GM23338 (cell line): Measurements from ENCODE around the gene TFPI2. TPM values are rescaled to one million over a fixed set of nuclear protein-coding genes. Genes with fewer than 3 reads are reported as not detected.

ENCODE experiments used
- ATAC-seq: fragments of 200-7000 bp; cut with Tn5 transposase; 3 replicates; pipeline ENCODE4 v1.9.1; 2020
- DNase-seq: peaks from one replicate; pipeline ENCODE4 v3.0.0-alpha.2; 2015; ENCODE audit warnings: low spot score
- H2AFZ ChIP-seq: fragments of 200-600 bp; sonication (generic); 2 replicates; pipeline ENCODE4 v1.8.0; 2016; ENCODE audit warnings: antibody characterized with exemption, mild to moderate bottlenecking, moderate library complexity
- H3F3A ChIP-seq: fragments of 200-600 bp; sonication (generic); replicated peaks from 2 replicates; pipeline ENCODE4 v1.8.0; 2017; ENCODE audit warnings: antibody characterized with exemption, mixed run types, low read depth
- H3K27ac ChIP-seq: fragments of 200-600 bp; sonication (generic); 2 replicates; pipeline ENCODE4 v1.6.1; 2016; ENCODE audit warnings: low read depth
- H3K27me3 ChIP-seq: fragments of 200-600 bp; sonication (generic); 2 replicates; pipeline ENCODE4 v1.8.0; 2016; ENCODE audit warnings: mild to moderate bottlenecking, mixed run types, moderate library complexity; ENCODE audit not compliant: insufficient read depth
- H3K36me3 ChIP-seq: fragments of 200-600 bp; sonication (generic); 2 replicates; pipeline ENCODE4 v1.8.0; 2016; ENCODE audit warnings: mild to moderate bottlenecking; ENCODE audit not compliant: insufficient read depth
- H3K4me1 ChIP-seq: fragments of 200-600 bp; sonication (generic); 2 replicates; pipeline ENCODE4 v1.8.0; 2016; ENCODE audit warnings: mild to moderate bottlenecking, moderate library complexity; ENCODE audit not compliant: insufficient read depth
- H3K4me2 ChIP-seq: fragments of 200-600 bp; sonication (generic); 2 replicates; pipeline ENCODE4 v1.7.1; 2017; ENCODE audit warnings: mixed run types
- H3K4me3 ChIP-seq: fragments of 200-600 bp; sonication (generic); 2 replicates; pipeline ENCODE4 v1.6.1; 2016; ENCODE audit warnings: mixed run types
- H3K79me2 ChIP-seq: fragments of 200-600 bp; sonication (generic); replicated peaks from 2 replicates; pipeline ENCODE4 v1.8.0; 2017; ENCODE audit warnings: mild to moderate bottlenecking; ENCODE audit not compliant: insufficient read depth
- H3K9me2 ChIP-seq: fragments of 200-600 bp; sonication (generic); 2 replicates; pipeline ENCODE4 v1.8.0; 2017; ENCODE audit not compliant: insufficient read depth
- H4K20me1 ChIP-seq: fragments of 200-600 bp; sonication (generic); replicated peaks from 2 replicates; pipeline ENCODE4 v1.8.0; 2017; ENCODE audit warnings: mild to moderate bottlenecking; ENCODE audit not compliant: insufficient read depth
- H3K27ac Mint-ChIP-seq: 2 replicates; pipeline ENCODE4 v1.8.0; 2020; ENCODE audit warnings: inconsistent platforms, mild to moderate bottlenecking, moderate library complexity, mixed read lengths
- H3K27me3 Mint-ChIP-seq: 3 replicates; pipeline ENCODE4 v1.8.0; 2022; ENCODE audit warnings: low read depth, mild to moderate bottlenecking, moderate library complexity, mixed read lengths, inconsistent platforms; ENCODE audit not compliant: insufficient read depth, poor library complexity
- H3K36me3 Mint-ChIP-seq: 3 replicates; pipeline ENCODE4 v1.8.0; 2021; ENCODE audit warnings: low read depth, mild to moderate bottlenecking, inconsistent platforms, moderate library complexity, mixed read lengths
- H3K4me1 Mint-ChIP-seq: 3 replicates; pipeline ENCODE4 v1.8.0; 2020; ENCODE audit warnings: mild to moderate bottlenecking, inconsistent platforms, mixed read lengths
- H3K4me3 Mint-ChIP-seq: 3 replicates; pipeline ENCODE4 v1.8.0; 2021; ENCODE audit warnings: moderate library complexity, mild to moderate bottlenecking, inconsistent platforms, mixed read lengths
- H3K9me3 Mint-ChIP-seq: 3 replicates; pipeline ENCODE4 v1.8.0; 2020; ENCODE audit warnings: moderate library complexity, mild to moderate bottlenecking, inconsistent platforms, mixed read lengths
- CTCF ChIP-seq, 2 experiments: fragments of 200-600 bp in 1 of 2; sonication (generic) in 1 of 2; conservative IDR thresholded peaks; 2 replicates each; pipeline versions ENCODE4 v1.5.1 to v1.6.1; 2016 to 2017; ENCODE audit warnings: antibody characterized with exemption in 2 of 2, low read depth in 2 of 2, mild to moderate bottlenecking in 2 of 2, moderate library complexity in 1 of 2
- ETS1 ChIP-seq: IDR thresholded peaks from 2 replicates; pipeline ENCODE4 v1.6.1; 2016; ENCODE audit warnings: antibody characterized with exemption
- EZH2phosphoT487 ChIP-seq: fragments of 200-600 bp; sonication (generic); IDR thresholded peaks from one replicate; pipeline ENCODE4 v1.8.1; 2018; ENCODE audit warnings: antibody characterized with exemption; ENCODE audit not compliant: unreplicated experiment
- JUNB ChIP-seq: IDR thresholded peaks from one replicate; pipeline ENCODE4 v1.6.1; 2016; ENCODE audit warnings: antibody characterized with exemption; ENCODE audit not compliant: unreplicated experiment
- NANOG ChIP-seq: IDR thresholded peaks from 2 replicates; pipeline ENCODE4 v1.6.1; 2016; ENCODE audit warnings: antibody characterized with exemption, borderline replicate concordance
- POLR2AphosphoS5 ChIP-seq: IDR thresholded peaks from 2 replicates; pipeline ENCODE4 v1.6.1; 2016; ENCODE audit warnings: antibody characterized with exemption, low read depth
- REST ChIP-seq: IDR thresholded peaks from one replicate; pipeline ENCODE4 v1.6.1; 2018; ENCODE audit warnings: antibody characterized with exemption; ENCODE audit not compliant: unreplicated experiment
- STAT1 ChIP-seq: IDR thresholded peaks from one replicate; pipeline ENCODE4 v1.6.1; 2016; ENCODE audit warnings: antibody characterized with exemption; ENCODE audit not compliant: unreplicated experiment
- ZNF114 ChIP-seq: fragments of 250-450 bp; sonication (Bioruptor Pico); IDR thresholded peaks from 2 replicates; pipeline ENCODE4 v1.5.0; 2020; ENCODE audit warnings: mild to moderate bottlenecking, moderate library complexity
- ZNF462 ChIP-seq: fragments of 250-450 bp; sonication (Bioruptor Pico); IDR thresholded peaks from 2 replicates; pipeline ENCODE4 v1.5.0; 2020; ENCODE audit warnings: mild to moderate bottlenecking, moderate library complexity
- polyA plus RNA-seq: library from polyadenylated mRNA; unstranded; fragments of >200 nt; fragmentation: Nextera tagmentation; extraction: Ambion mirVana; gene quantifications from 2 replicates; pipeline ENCODE4 v1.2.1, GENCODE V29; 2016
- total RNA-seq: library from RNA; depleted of rRNA; stranded (reverse); fragments of >200 nt; shearing (Covaris generic); gene quantifications from 2 replicates; pipeline ENCODE4 v1.2.3, GENCODE V29; 2014

Gene TFPI2
- total and polyA plus RNA-seq, 2 experiments from 2014 or later: 13.3 to 18.1 TPM

- no peak overlapping the region for H3K4me2 ChIP-seq
- no peaks in the 10 kb centered on the region for H3K9me2 ChIP-seq
- H3F3A ChIP-seq: no peaks in the 10 kb centered on the region
- H3K27me3 ChIP-seq: no peaks in the 10 kb centered on the region
- H4K20me1 ChIP-seq: no peaks in the 10 kb centered on the region
- Mint-ChIP-seq H3K27ac (no peak overlapping the region), H3K4me1 (no peaks in the 10 kb centered on the region), H3K36me3 (no peaks in the 10 kb centered on the region), H3K9me3 (no peaks in the 10 kb centered on the region), H3K27me3 (no peaks in the 10 kb centered on the region), H3K4me3 (no peak overlapping the region)
- no peak for TF ChIP-seq ZNF114 (CRISPR knock-in tag)
- DNase-seq (no peak), ATAC-seq (no peak)
- no peaks in the 10 kb centered on the region for H3K36me3 ChIP-seq
- no peak overlapping the region for H3K27ac ChIP-seq
- no peak overlapping the region for H2AFZ ChIP-seq
- no peaks in the 10 kb centered on the region for H3K79me2 ChIP-seq
- H3K4me3 ChIP-seq: no peak overlapping the region
- no peaks in the 10 kb centered on the region for H3K4me1 ChIP-seq
Observed at GRCh38 chr7:93855797-93856196, 34.8 kb downstream of the TFPI2 start.

GRCh38 chr7:93854480-93854879 lies 36.1 kb downstream of the TFPI2 start:
- Histone ChIP-seq H3K4me2 (no peak overlapping the region), H4K20me1 (no peaks in the 10 kb centered on the region), H3K27me3 (no peaks in the 10 kb centered on the region), H2AFZ (no peak overlapping the region), H3K36me3 (no peaks in the 10 kb centered on the region), H3K79me2 (no peaks in the 10 kb centered on the region), H3K27ac (no peak overlapping the region), H3F3A (no peaks in the 10 kb centered on the region), H3K4me3 (no peak overlapping the region), H3K4me1 (no peaks in the 10 kb centered on the region), H3K9me2 (no peaks in the 10 kb centered on the region)
- Mint-ChIP-seq H3K9me3 (no peaks in the 10 kb centered on the region), H3K27ac (no peak overlapping the region), H3K36me3 (no peaks in the 10 kb centered on the region), H3K27me3 (no peaks in the 10 kb centered on the region), H3K4me3 (no peak overlapping the region), H3K4me1 (no peaks in the 10 kb centered on the region)
- DNase-seq (no peak), ATAC-seq (no peak)
- TF ChIP-seq CTCF (conservative IDR thresholded peaks at IDR 0.05; ENCODE audit: low read depth in 2 of 2) (no peak), NANOG (no peak), REST (no peak), STAT1 (no peak), POLR2AphosphoS5 (no peak), EZH2phosphoT487 (no peak), ZNF114 (CRISPR knock-in tag) (no peak), ETS1 (no peak), JUNB (no peak), ZNF462 (CRISPR knock-in tag) (no peak)
